HCT116 (cell line): ENCODE data around the gene LIN54. TPM values are rescaled to one million over a fixed set of nuclear protein-coding genes. Genes with fewer than 3 reads are reported as not detected.

Source experiments
- ATAC-seq: fragments of 200-7000 bp; cut with Tn5 transposase; 2 replicates; pipeline ENCODE4 v1.9.1; 2020; ENCODE audit warnings: mild to moderate bottlenecking, moderate library complexity
- BruUV-seq: library from RNA; stranded (reverse); fragments of 400-500 nt; replicated peaks from 2 replicates; lab custom pipeline; 2021; lab: Mats Ljungman, UMichigan
- CTCF ChIA-PET: fragments of 300-600 bp; sonication (Branson Sonifier 250); formaldehyde crosslinking; loops from one replicate; lab custom pipeline; 2021; ENCODE audit warnings: antibody characterized with exemption; lab: Charles Lee
- POLR2A ChIA-PET: fragments of 300-600, 350-600 bp; sonication (Branson Sonifier 250); formaldehyde crosslinking; loops from one replicate; lab custom pipeline; 2021; ENCODE audit warnings: antibody characterized with exemption; lab: Charles Lee
- RAD21 ChIA-PET, 2 experiments: fragments of 300-600 bp; sonication (Branson Sonifier 250); formaldehyde crosslinking; loops; one replicate each; lab custom pipeline; 2023; ENCODE audit warnings: low total read pairs in 2 of 2; ENCODE audit not compliant: uncharacterized antibody in 2 of 2, unreplicated experiment in 2 of 2, low non-redundant PET in 1 of 2; lab: Charles Lee
- DNase-seq: peaks from one replicate; pipeline ENCODE4 v3.0.0-alpha.2; 2010; ENCODE audit warnings: low read depth, low spot score
- H2AFZ ChIP-seq: fragments of 200-600 bp; shearing (Covaris generic), sonication (generic); 2 replicates; pipeline ENCODE4 v1.6.1; 2017; ENCODE audit warnings: low read depth, mixed run types, mixed read lengths, antibody characterized with exemption, low read length; ENCODE audit not compliant: poor library complexity, severe bottlenecking
- H3K27ac ChIP-seq: 2 replicates; pipeline ENCODE4 v1.5.1; 2012; ENCODE audit warnings: low read depth, low read length
- H3K27me3 ChIP-seq: fragments of 200-600 bp; sonication (generic); 2 replicates; pipeline ENCODE4 v1.6.1; 2016; ENCODE audit warnings: mixed run types, low read length, mixed read lengths; ENCODE audit not compliant: insufficient read depth
- H3K36me3 ChIP-seq, 2 experiments: fragments of 200-500 bp in 1 of 2; fragments of 200-600 bp in 1 of 2; sonication (Bioruptor generic) in 1 of 2; sonication (generic) in 1 of 2; 2 replicates each; pipeline versions ENCODE4 v1.5.1 to v1.6.1; 2014 to 2016; ENCODE audit warnings: low read length in 2 of 2, inconsistent platforms in 1 of 2, mixed read lengths in 1 of 2, mixed run types in 1 of 2; ENCODE audit not compliant: insufficient read depth in 2 of 2, control insufficient read depth in 1 of 2
- H3K4me1 ChIP-seq, 2 experiments: fragments of 200-600 bp in 1 of 2; sonication (generic) in 1 of 2; 2 replicates each; pipeline versions ENCODE4 v1.5.1 to v1.6.1; 2012 to 2017; ENCODE audit warnings: low read length in 2 of 2, inconsistent platforms in 1 of 2, mild to moderate bottlenecking in 1 of 2, mixed read lengths in 1 of 2, mixed run types in 1 of 2, moderate library complexity in 1 of 2; ENCODE audit not compliant: insufficient read depth in 2 of 2, control insufficient read depth in 1 of 2
- H3K4me2 ChIP-seq: fragments of 200-600 bp; sonication (generic); 2 replicates; pipeline ENCODE4 v1.6.1; 2017; ENCODE audit warnings: mixed run types, low read length, mixed read lengths
- H3K4me3 ChIP-seq, 2 experiments: fragments of 200-600 bp in 1 of 2; sonication (generic) in 1 of 2; replicated peaks in 1 of 2; 2 replicates each; pipeline ENCODE4 v1.5.1; 2011 to 2016; ENCODE audit warnings: low read length in 2 of 2, control low read depth in 1 of 2, low read depth in 1 of 2, mild to moderate bottlenecking in 1 of 2, mixed read lengths in 1 of 2, mixed run types in 1 of 2
- H3K79me2 ChIP-seq: fragments of 200-600 bp; sonication (generic); 2 replicates; pipeline ENCODE4 v1.6.1; 2017; ENCODE audit warnings: mild to moderate bottlenecking, mixed run types, low read length, moderate library complexity, mixed read lengths; ENCODE audit not compliant: insufficient read depth
- H3K9ac ChIP-seq: fragments of 200-600 bp; sonication (generic); 2 replicates; pipeline ENCODE4 v1.6.1; 2016; ENCODE audit warnings: low read length, mixed read lengths
- H3K9me2 ChIP-seq: fragments of 200-600 bp; sonication (generic), shearing (Covaris generic); 2 replicates; pipeline ENCODE4 v1.6.1; 2017; ENCODE audit warnings: mixed run types, mild to moderate bottlenecking, moderate library complexity; ENCODE audit not compliant: insufficient read depth
- H3K9me3 ChIP-seq, 2 experiments: fragments of 200-500 bp in 1 of 2; fragments of 200-600 bp in 1 of 2; sonication (Bioruptor generic) in 1 of 2; sonication (generic) in 1 of 2; 2 replicates each; pipeline ENCODE4 v1.6.1; 2014 to 2017; ENCODE audit warnings: low read length in 2 of 2, mixed read lengths in 2 of 2, inconsistent platforms in 1 of 2, low read depth in 1 of 2, mild to moderate bottlenecking in 1 of 2, mixed run types in 1 of 2, moderate library complexity in 1 of 2; ENCODE audit not compliant: control insufficient read depth in 1 of 2, insufficient read depth in 1 of 2
- H4K20me1 ChIP-seq: fragments of 200-600 bp; sonication (generic), shearing (Covaris generic); 2 replicates; pipeline ENCODE4 v1.6.1; 2017; ENCODE audit warnings: mixed run types, mild to moderate bottlenecking, moderate library complexity; ENCODE audit not compliant: insufficient read depth
- ELF1 ChIP-seq: IDR thresholded peaks from 2 replicates; pipeline ENCODE4 v1.6.1; 2012; ENCODE audit warnings: low read depth, borderline replicate concordance
- POLR2AphosphoS5 ChIP-seq: IDR thresholded peaks from 2 replicates; pipeline ENCODE4 v1.6.1; 2011; ENCODE audit warnings: mild to moderate bottlenecking, low read depth, low read length, moderate library complexity
- SIN3A ChIP-seq: IDR thresholded peaks from 2 replicates; pipeline ENCODE4 v1.6.1; 2012; ENCODE audit warnings: low read depth
- SP1 ChIP-seq: IDR thresholded peaks from 2 replicates; pipeline ENCODE4 v1.6.1; 2012; ENCODE audit warnings: low read depth
- SRF ChIP-seq: IDR thresholded peaks from 2 replicates; pipeline ENCODE4 v1.6.1; 2012; ENCODE audit warnings: low read depth
- TCF7L2 ChIP-seq: IDR thresholded peaks from 2 replicates; pipeline ENCODE4 v1.7.0; 2011; ENCODE audit warnings: borderline replicate concordance, inconsistent platforms; ENCODE audit not compliant: insufficient read depth, insufficient read length; ENCODE audit errors: extremely low read depth
- intact Hi-C: fragments of 100-400 bp; cut with micrococcal nuclease; formaldehyde crosslinking; loops from 2 replicates; pipeline ENCODE4 v1.10.0; 2022
- total RNA-seq: library from RNA; stranded (reverse); gene quantifications from one replicate; pipeline ENCODE4 v1.2.1, GENCODE V29; 2021; ENCODE audit not compliant: unreplicated experiment
- TF ChIP-seq, protein P1 (sequence below): IDR thresholded peaks from 2 replicates; pipeline ENCODE4 v1.6.1; 2012
- TF ChIP-seq, protein P2 (sequence below): IDR thresholded peaks from 2 replicates; pipeline ENCODE4 v1.6.1; 2012

Gene LIN54
- total RNA-seq, 1 experiment from 2014 or later = 15.6 TPM

DNA sequence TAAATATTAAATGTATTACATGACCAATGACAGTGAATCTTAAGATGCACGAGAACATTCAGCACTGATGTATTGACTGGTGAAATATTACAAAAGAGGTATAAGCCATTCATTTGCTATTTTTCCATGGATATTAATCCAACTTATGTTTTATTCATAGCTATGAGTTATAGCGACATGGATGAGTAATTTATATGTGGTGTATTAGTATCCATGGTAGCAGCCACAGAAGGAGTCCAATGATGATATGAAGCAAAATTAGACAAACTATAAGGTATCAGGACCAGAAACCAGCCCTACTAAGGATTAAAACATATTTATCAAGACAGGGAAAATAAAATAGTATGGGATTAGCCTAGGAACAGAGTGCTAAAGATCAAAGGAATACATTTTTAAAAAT is 59.4 kb downstream of the LIN54 start (continued):
- TF ChIP-seq TCF7L2 = no peak

DNA sequence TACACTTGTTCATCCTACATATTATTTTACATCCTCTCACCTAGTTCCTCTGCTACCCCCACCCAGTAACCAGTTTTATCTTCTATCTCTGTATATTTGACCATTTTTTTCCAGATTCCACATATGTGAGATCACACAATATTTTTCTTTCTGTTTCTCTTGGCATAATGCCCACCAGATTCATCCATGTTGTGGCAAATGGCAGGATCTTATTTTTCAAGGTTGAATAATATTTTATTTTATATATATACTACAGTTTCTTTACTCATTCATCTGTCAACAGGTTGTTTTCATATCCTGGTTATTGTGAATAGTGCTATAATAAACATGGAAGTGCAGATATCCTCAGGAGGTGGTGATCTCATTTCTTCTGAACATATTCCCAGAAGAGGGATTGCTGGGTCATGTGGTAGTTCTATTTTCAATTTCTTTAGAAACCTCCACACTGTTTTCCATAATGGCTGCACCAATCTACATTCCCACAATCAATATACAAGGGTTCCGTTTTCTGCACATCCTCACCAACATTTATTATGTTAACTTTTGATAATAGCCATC is 61.9 kb downstream of the LIN54 start:
- Histone ChIP-seq H3K79me2 (no peaks in the 10 kb centered on the region; the same call in 1 of the 2 replicates), H3K27ac (no peak overlapping the region), H3K27me3 (no peaks in the 10 kb centered on the region), H2AFZ (no peak overlapping the region), H3K9me3 (no peaks in the 10 kb centered on the region), H3K9ac (no peak overlapping the region), H3K4me3 (no peak overlapping the region), H3K4me1 (no peaks in the 10 kb centered on the region), H3K9me2 (no peaks in the 10 kb centered on the region; the same call in 1 of the 2 replicates), H3K4me2 (no peak overlapping the region), H4K20me1 (no peaks in the 10 kb centered on the region; the same call in 1 of the 2 replicates), H3K36me3 (no peaks in the 10 kb centered on the region; a peak in 1 of 4 replicates)
- ChIA-PET CTCF (no interaction called here), RAD21 (no interaction called here), POLR2A (no interaction called here)
- BruUV-seq = no TSS peak
- no peak for DNase-seq
- TF ChIP-seq POLR2AphosphoS5 = no peak
- TF ChIP-seq, protein P1, sequence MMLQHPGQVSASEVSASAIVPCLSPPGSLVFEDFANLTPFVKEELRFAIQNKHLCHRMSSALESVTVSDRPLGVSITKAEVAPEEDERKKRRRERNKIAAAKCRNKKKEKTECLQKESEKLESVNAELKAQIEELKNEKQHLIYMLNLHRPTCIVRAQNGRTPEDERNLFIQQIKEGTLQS = no peak
- no peak for ATAC-seq
- intact Hi-C loops = no loop called here

DNA sequence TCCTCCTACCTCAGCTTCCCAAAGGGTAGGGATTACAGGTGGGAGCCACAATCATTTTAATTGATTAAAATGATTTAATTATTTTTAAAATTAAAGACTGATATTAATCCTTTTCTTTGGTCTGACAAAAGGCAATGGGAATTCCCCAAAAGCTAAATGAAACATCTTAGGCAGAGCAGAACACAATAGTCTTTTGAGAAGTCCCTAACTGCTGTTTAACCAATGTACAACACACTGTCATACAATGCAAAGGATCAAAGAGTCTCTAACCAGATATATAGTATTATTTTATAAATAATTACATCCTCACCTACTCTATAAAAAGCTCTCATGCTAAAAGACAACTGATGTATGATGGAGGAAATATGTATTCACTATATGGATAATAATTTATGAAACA is 63.1 kb downstream of the LIN54 start:
- Histone ChIP-seq H3K4me2 (no peak overlapping the region), H3K36me3 (no peaks in the 10 kb centered on the region; a peak in 1 of 4 replicates), H4K20me1 (no peaks in the 10 kb centered on the region; the same call in 1 of the 2 replicates), H2AFZ (no peak overlapping the region), H3K4me3 (no peak overlapping the region), H3K27me3 (no peaks in the 10 kb centered on the region), H3K27ac (no peak overlapping the region), H3K9me3 (no peaks in the 10 kb centered on the region), H3K79me2 (no peaks in the 10 kb centered on the region), H3K9me2 (no peaks in the 10 kb centered on the region), H3K4me1 (no peaks in the 10 kb centered on the region), H3K9ac (no peak overlapping the region)
- ATAC-seq = no peak
- no TSS peak for BruUV-seq
- intact Hi-C loops = no loop called here
- ChIA-PET POLR2A (no interaction called here), CTCF (no interaction called here), RAD21 (no interaction called here)
- TF ChIP-seq POLR2AphosphoS5 (no peak), SP1 (no peak), ELF1 (no peak), SRF (no peak), SIN3A (no peak)
- TF ChIP-seq, protein P2, sequence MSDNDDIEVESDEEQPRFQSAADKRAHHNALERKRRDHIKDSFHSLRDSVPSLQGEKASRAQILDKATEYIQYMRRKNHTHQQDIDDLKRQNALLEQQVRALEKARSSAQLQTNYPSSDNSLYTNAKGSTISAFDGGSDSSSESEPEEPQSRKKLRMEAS = no peak
- TF ChIP-seq, protein P1 = no peak
- no peak for DNase-seq
